MM.1S (cell line): Measurements from ENCODE around the gene ADAMTS13.

Source experiments
- EZH2 ChIP-seq: fragments of 300-600 bp; sonication (generic); optimal IDR thresholded peaks from 2 replicates; pipeline ENCODE3; 2017; ENCODE audit warnings: low read depth, mild to moderate bottlenecking, antibody characterized with exemption, low read length, mixed read lengths
- TF ChIP-seq, protein P1 (sequence below): fragments of 300-600 bp; sonication (generic); IDR thresholded peaks from 2 replicates; pipeline ENCODE4 v1.5.1; 2016; ENCODE audit warnings: antibody characterized with exemption, low read length, mixed read lengths

DNA sequence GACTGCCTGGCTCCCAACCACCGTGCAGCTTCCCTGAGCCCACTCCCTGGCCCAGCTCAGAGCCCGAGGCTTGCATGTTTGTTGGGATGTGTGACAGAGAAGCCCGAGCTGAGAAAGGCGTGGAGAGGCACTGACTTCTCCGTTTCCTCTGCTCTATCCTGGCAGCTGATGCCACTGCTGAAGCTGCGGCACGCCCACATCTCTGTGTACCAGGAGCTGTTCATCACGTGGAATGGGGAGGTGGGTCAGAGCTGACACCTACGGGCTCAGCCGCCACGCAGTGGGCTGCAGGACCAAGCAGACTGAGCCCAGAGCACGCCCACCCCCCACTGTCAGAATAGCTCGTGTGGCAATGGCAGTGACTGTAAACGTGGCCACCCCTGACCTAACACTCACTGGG lies 36.7 kb upstream of the ADAMTS13 start:
- TF ChIP-seq, protein P1, sequence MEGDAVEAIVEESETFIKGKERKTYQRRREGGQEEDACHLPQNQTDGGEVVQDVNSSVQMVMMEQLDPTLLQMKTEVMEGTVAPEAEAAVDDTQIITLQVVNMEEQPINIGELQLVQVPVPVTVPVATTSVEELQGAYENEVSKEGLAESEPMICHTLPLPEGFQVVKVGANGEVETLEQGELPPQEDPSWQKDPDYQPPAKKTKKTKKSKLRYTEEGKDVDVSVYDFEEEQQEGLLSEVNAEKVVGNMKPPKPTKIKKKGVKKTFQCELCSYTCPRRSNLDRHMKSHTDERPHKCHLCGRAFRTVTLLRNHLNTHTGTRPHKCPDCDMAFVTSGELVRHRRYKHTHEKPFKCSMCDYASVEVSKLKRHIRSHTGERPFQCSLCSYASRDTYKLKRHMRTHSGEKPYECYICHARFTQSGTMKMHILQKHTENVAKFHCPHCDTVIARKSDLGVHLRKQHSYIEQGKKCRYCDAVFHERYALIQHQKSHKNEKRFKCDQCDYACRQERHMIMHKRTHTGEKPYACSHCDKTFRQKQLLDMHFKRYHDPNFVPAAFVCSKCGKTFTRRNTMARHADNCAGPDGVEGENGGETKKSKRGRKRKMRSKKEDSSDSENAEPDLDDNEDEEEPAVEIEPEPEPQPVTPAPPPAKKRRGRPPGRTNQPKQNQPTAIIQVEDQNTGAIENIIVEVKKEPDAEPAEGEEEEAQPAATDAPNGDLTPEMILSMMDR = no peak
- no peak for TF ChIP-seq EZH2
